Activated CD4-positive, alpha-beta T cell treated with anti-CD3 and anti-CD28 coated beads, Interleukin-2, amount 50 U/mL, for 48 hours (primary cell): ENCODE results near the gene MBNL1.
"Not testable (repeated sequence)": the region's sequence is repeated elsewhere in the genome, so short reads cannot be mapped to it uniquely, and the experiment has no call there.

Experiments used
- DNase-seq, 2 experiments: peaks; one replicate each; pipeline ENCODE4 v3.0.0-alpha.2; 2020

MBNL1 gene

DNA sequence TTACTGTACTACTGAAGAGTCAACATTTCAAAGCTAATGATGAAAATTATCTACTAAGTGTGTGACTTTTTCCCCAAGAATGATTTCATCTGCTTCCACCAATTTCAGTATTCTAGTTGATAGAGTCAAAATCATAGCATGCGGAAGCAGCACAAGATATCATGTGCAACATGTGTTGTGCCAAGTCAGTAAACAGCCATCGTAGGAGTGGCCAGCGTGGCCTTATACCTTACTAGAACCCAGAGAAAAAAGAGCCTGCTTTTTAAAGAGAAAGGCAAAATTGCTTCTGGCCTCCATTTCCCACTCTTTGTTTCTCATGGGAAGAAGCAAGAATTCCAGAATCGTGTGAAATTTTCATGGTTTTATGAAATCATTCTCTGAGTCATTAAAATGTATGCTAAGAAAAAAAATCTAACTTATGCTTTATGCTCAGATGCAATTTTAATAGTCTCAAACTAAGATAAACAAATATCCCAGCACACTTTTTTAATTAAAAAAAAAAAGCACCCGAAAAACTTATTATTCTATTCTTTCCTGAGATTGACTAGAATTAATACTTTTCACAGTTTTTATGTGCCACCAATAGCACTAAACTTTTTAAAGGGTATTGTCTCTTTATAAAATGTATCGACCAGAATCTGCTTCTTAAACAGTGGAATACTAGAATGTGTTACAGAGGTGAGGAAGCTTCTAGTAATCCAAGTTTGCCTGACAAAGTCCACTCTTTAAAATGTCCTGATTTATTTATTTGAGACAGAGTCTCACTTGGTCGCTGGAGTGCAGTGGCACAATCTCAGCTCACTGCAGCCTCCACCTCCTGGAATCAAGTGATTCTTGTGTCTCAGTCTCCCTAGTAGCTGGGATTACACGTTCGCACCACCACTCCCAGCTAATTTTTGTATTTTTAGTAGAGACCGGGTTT is 87.3 kb downstream of the MBNL1 start:
- DNase-seq: no peak

DNA sequence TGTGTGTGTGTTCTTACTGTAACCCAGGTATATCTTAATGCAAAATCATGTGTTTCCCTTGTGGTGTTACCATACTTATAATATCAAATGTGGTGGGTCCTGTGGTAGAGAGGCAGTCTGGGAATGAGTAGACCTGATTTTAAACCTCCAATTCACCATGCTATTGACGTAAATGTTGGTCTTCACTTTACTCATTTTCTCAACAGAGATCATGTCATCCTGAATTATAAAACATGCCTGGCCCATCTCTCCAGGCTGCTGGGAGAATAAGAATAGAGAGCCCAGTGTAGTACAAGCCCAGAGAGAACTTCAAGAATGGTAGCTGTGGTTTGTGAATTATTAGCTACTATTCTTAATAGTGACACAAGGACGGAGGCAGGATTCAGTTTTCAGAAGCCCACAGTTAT is 88.1 kb downstream of the MBNL1 start:
- DNase-seq: peak in 1 of 2 experiments; percentile 31

DNA sequence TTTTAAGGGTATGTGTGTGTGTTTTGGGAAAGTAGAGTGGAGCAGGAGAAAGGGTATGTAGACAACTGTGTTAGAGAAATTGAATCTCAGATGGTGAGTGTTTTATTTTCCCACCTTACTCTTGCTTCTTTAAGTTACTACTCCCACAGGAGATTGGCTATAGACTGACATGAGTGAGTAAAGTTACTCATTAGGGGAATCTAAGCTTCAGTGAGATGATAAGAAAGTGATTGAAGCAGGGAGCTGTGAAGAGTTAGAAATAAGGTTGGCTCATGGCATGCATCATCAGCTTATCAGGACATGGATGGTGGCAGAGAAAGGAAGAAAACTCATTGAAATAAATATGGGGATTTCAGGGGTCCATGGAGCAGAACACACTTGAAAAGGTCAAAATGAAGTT is 88.9 kb downstream of the MBNL1 start:
- DNase-seq: no peak

DNA sequence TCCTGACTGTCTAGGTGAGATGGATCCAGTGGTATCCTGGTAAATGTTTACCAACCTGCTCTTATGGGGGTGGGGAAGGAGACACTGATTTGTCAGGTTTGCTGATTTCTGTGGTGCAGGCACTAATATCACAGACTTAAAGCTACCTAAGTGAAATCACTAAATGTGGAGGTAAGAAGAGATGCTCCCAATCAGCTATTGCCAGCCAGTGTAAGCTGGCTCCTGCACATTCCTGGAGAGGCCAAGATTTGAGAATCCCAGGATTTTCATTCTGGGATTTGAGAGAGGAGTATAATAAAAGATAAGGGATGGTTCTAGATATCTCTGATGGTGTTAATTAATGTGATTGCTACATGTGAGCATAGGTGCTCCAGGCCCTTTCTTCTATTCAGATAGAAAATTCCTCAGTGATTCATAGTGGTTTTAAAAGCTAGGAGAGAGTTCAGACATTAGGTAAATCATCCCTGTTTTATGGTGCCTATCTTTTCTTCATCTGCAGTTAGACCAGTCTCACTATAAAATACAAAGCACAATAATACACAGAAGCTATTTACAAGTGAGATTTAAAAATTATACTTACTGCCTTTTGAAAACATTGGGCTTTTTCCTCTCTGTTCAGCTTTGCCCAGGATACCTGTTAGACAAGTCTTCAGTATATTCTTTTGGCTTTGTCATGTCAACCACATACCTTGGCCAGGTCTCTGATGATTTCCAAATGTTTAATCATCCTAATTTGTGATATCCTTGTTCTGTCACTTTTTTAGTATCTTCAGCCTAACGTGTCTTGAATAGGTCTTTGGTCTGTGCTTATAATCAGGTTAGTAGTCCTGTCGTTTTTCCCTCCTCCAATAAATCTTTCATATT is 90.9 kb downstream of the MBNL1 start:
- no peak for DNase-seq

DNA sequence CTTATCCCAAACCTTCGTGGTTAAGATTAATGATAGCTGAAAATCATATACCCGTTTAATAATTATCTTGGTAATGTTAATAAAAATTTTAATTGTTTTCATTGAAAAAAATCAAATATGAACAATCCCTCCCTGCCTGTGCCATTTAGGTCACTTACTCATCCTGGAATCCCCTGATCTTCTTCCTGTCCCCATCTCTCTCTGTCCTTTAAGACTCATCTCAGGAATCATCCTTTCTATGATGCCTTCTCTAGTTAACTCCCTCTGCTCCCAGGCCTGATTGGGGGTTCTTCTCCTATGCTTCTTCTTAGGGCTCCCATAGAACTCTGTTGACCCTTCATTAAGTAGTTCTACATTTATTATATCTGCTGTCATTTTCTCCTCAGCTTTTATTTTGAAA is 91.6 kb downstream of the MBNL1 start:
- DNase-seq: no peak

DNA sequence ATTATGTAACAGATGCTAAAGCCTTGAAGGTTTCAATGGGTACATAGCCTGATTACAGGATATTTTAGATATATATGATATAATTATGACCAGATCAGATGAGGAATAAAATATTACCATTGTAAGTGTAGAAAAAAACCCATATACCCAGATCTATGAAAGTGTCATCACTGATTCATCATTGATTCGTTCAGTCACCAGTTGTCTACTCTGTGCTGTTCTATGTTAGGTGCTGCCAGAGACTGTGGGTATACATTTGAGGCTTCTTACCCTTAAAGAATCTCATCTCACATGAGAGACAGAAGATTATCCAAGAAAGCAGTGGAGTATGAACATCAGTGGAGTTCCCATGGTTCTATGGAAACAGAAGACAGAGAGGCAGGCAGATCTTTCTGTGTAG is 92.2 kb downstream of the MBNL1 start:
- DNase-seq: no peak

DNA sequence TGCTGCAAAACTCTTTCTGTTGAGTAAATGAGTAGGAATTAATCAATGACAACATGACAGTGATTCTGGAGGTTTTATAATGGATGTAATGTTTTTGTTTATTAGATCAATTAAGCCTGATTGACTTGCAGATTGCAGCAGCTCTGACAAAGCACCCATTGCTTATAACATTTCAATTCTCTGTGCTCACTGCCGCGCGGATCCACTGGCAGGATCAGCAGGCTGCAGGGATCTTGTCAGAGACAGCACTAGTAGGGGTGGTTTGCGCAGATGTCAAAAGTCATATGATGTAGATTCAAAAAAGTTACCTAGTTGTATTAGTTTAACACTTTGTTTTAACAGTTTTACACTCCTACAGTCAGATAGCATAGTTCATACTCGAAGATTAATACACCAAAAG is 93.4 kb downstream of the MBNL1 start:
- DNase-seq: no peak

DNA sequence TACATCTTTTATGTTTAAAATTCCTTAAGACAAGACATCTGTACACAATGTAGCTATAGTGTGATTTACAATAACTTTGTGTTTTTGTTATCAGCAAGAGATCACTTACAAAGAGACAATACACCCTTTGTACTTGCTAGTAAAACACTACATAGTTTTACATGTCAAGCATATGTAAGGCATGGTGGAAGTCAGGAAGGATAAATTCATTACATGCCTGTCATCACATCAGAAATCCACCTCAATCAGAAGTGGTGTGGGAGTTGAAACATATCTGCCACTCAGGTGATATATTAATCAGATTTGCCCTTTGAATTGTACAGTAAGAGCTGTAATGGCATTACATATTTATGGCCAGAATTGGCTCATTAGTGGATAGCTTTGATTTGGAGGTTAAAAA is 95.5 kb downstream of the MBNL1 start:
- no peak for DNase-seq

DNA sequence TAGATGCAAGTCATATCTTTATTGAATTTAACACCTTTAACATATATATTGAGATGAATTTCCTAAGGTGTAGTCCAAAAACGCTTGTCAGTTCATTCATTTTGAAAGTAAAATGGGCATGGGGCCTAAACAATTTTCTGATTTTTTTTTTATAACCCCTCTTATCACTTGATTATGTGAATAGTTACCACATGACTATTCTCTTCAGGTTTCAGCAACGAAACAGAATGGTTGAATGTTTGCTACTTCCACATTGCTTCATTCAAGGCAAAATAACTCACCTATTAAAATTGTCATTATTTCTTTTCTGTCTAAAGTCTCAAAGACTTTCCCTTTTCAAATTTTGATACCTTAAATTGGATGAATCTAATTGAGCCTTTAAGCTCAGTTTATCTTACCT is 96.4 kb downstream of the MBNL1 start:
- DNase-seq: no peak

DNA sequence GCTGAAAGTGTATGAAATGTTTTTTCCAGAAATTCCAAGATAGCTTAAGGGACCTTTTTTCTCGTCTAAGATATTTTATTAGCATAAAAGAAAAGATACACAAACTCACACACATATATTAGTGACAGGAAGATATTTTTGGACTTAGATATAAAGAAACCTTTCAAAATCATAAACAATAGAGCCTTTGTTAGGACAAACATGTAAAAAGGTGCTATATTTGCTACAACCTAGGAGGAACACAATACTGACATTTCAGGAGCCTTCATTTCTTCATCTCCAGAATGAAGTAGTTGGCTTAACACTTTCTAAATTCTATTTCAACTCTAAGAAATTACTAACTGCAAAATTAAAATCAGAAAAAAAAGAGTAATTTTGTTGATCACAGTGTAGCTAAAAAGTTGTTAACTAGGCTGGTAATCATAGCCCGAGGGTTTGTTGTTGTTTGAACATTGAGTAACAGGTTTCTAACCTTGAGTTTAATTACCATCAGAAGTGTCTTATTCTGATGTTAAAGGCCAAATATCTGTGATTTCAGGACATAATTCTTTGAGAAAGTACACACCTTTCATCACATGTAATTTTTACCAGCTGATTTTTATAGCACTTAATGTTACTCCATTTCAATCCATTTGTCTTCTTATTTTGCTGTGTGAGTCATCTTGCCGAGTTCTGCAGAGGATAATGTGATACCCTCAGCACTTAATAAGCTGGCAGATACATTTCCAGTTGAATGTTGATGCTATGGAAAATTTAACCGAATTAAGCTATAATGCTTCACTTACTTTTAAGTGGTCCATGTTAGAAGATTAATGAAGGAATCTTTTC is 97.3 kb downstream of the MBNL1 start:
- no peak for DNase-seq

DNA sequence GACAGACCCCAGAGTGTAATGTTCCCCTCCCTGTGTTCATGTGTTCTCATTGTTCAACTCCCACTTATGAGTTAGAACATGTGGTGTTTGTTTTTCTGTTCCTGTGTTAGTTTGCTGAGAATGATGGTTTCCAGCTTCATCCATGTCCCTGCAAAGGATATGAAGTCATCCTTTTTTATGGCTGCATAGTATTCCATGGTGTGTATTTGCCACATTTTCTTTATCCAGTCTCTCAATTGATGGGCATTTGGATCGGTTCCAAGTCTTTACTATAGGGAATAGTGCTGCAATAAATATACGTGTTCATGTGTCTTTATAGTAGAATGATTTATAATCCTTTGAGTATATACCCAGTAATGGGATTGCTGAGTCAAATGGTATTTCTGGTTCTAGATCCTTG is 98.5 kb downstream of the MBNL1 start:
- DNase-seq: not testable (repeated sequence)

DNA sequence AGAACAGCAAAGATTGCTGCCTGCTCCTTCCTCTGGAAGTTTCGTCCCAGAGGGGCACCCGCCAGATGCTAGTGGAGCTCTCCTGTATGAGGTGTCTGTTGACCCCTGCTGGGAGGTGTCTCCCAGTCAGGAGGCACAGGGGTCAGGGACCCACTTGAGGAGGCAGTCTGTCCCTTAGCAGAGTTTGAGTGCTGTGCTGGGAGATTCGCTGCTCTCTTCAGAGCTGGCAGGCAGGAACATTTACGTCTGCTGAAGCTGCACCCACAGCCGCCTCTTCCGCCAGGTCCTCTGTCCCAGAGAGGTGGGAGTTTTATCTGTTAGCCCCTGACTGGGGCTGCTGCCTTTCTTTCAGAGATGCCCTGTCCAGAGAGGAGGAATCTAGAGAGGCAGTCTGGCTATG is 103.9 kb downstream of the MBNL1 start:
- not testable (repeated sequence) for DNase-seq

DNA sequence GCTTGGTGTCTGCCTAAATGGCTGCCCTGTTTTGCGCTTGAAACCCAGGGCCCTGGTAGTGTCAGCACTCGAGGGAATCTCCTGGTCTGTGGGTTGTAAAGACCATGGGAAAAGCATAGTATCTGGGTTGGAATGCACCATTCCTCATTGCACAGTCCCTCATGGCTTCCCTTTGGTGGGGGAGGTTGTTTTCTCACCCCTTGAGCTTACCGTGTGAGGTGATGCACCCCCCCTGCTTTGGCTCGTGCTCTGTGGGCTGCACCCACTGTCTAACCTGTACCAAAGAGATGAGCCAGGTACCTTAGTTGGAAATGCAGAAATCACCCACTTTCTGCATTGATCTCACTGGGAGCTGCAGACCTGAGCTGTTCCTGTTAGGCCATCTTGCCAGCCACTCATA is 104.7 kb downstream of the MBNL1 start:
- DNase-seq: no peak

DNA sequence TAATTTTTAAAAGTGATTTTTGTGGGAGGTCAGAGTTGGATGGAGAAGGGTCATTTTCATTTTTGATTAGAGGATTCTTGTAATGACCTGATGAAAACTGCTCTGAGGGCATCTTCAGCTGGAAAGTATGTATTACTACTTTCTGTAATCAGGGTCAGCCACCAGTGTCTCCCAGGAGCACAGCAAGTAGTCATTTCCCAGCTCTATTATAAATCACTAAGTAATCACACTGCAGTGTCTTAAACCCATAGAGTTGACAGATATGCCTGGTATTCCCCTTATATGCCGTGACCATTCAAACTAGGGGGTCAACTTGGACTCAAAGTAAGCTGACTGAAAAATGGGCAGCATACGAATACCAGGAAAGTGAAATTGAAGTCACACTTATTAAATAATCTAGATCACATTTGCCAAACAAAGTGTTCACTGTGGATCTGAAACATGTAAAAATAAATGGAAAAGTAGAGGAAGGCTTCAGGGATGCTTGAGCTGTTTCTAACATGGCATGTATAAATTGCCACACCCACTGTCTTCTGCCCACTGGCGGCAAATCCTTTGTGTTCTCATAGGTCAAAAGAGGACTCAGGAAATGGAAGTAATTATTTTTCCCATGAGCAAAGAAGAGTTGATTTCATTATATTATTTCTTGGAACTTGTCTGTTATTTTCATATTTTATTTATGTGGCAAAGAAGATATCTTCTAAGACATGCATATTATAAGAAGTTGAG is 105.7 kb downstream of the MBNL1 start:
- no peak for DNase-seq

DNA sequence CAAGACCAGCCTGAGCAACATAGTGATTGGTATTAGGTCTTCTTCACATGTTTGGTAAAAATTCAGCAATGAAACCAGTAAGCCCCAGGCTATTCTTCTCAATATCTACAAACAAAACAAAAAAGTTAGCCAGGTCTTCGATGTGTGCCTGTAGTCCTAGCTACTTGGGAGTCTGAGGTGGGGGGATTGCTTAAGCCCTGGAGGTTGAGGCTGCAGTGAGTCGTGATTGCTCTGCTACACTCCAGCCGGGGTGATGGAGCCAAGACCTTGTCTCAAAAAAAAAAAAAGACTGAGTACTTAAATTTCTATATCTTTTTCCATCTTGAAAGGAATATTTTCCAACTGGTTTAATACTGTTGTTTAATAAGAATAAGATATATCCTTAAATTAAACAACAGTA is 106.8 kb downstream of the MBNL1 start:
- no peak for DNase-seq

DNA sequence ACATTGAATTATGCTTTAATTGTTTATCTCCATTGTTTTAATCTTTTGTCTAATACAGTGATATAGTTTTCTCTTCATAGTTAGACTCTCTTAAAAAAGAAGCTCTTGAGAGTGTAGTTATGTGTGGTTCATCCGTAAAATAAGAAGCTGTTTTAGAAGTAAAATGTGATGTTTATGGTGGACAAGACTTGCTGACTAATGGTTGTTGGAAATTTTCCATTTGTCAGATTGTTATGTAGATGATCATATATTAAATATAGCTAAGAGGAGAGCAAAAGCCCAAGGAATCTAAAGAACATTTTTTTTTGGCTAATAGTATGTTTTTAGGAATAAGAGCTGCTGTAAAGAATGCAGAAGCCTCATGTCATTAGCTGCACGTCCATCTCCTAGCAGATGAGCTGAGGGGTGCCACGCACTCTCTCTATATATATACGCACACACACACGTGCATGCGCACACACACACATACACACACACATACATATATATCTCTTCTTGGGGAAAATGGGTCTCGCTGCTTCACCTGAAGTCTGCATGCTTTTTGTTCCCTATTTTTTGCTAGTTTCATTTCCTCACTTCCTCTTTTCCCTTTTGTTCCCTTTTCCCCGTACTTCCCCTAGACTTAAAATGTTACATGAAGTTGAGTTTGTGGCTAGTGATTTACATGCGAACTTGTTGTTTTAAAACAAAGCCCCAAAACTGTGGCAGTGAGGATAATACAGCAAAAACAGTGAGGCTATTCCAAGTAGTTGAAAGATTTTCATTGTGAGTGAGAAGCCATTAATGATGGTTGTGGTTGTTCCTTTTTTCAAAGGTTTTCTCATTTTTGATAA is 107.8 kb downstream of the MBNL1 start:
- DNase-seq: no peak

DNA sequence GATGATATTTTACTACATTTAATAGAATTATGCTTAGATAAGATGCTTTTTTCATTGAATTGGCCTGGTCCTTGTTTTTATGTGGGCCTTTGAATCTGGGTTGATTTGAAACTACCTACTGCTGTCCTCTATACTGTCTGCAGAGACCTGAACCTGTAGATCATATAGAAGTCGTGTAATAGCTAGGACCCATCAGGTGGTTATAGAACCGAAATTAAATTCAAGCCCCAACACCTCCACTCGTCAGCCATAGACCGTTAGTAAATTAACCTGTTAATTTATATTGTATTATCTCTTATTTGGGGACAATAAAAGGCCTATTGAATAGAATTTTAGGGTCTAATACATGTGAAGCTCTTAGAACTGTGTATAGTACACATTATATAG is 108.4 kb downstream of the MBNL1 start:
- DNase-seq: no peak

DNA sequence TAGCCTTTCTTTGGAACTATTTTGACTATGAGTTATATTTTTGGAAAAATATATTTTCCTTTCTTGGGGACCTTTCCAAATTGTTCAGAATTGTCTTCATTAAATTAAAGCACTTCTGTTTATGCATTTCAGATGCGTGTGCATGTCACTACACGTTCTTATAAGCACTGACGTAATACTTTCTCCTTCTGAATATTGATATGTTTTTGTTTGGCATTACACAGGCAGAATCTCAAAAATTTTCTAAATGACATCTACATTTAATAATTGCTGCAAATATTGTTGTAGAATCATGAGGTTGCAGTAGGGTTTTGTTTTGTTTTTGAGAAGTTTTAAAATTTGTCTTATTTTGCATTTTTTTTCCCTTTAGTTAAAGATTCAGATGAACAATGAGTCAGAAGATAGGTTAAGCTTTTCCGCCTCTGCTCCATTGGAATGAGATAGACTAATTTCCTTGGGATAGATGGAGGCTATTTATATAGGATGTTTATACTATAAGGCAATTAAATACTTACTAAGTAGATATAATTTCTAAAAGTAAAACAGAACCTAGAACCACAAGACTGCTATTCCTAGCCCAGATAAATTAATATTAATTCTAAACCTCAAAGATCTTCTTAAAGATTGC is 110.8 kb downstream of the MBNL1 start:
- no peak for DNase-seq

DNA sequence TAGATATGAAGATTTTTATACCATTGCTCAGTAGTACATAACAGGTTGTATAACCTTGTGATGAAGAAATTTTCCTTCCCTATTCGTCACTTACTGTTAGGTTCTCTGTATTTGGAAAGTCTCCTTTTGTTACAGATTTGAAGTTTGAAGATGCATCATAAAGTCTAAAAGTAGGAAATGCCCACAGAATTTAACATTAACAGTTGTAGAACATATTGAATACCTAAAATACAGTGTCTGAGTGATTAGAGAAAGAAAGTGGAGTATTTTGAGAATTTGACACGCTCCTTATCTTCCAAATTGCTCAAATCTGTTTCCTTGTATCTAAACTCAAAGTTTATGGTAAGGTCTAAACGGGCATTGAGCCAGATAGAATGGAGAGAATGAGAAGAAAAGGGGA is 111.3 kb downstream of the MBNL1 start:
- DNase-seq: no peak

DNA sequence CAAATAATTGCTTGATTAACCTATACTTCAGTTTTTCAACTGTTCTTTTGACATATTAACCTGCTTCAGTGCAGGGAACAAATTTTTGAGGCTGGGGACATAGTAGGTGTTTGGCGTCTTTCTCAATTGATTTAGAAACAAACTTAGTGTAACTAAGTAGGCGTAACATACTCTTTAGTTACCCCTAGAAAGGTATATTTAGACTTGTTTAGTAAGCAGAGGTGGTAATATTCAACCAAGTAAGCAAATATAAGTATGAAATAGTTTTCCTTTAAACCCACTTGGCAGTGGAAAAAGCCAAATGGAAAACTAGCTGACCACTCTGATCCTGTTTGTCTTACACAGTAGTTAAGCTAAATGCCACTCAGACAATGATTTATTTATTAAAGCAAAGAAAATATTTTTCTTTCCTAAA is 113.2 kb downstream of the MBNL1 start:
- DNase-seq: no peak
